ENCODE data around the gene CHD6. TPM values are rescaled to one million over a fixed set of nuclear protein-coding genes. Genes with fewer than 3 reads are reported as not detected.

CHD6 gene
- total and polyA plus RNA-seq, 2 of the 13 experiments (the other 11 are each of a cell fraction or from before 2014, with no cell fraction given) = 14.4 to 52.0 TPM

GRCh38 chr20:41454250-41454649 lies 163.9 kb downstream of the CHD6 start:
- H3K36me3 ChIP-seq (replicated peaks in 1 of 2; ENCODE audit: control insufficient read depth in 1 of 2, insufficient read depth in 2 of 2, low read length in 2 of 2) = peaks cover 46 to 83% of the 10 kb centered on the region in 2 experiments
- CTCF ChIA-PET (ENCODE audit: low intra/inter-chr PET ratio, low total read pairs) = no interaction called here
- DNase-seq (ENCODE audit: low spot score) = no peak

DNA sequence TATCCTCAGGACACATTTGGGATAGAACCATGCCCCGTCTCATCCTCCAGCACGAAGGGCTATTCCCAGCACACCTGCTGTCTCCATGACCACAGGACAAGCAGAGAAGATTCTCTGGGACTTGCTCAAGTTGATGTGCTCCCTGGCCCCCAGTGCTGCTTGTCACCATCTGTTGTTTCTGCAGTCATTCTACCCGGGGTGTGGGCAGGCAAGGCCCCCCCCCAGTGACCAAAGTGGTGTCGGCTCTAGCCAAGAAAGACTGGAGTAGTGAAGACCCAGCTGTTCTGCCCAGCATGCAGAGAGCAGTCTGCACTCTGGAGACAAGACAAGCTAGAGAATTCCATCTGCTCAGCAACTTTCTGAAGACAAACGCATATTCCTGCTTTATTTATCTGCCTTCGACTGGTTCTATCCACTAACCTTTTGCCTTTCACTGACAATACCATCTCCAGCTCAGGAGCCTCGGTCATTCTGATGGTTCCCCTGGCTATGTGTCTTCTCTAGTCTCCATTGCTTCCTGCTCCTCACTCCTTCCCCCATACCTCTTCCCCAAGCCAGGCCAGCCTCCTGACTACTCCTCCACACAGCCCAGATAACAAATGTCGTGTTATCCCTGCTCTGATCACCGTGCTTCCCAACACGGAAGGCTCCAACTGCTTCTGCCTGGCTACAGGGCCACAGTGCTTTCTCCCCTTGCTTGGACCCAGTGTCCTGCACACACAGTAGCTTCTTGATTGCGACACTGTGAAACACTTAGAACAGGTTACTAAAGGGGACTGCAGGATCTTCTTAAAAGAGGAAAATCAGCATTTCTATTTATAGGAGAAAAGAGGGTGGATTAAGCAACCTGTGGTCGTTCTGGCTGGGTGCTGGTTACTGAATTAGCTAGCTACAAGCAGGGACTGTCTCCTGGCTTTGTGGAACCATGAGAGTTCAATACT lies 164.9 kb downstream of the CHD6 start:
- H3K27me3 ChIP-seq (ENCODE audit: control insufficient read depth in 1 of 2, insufficient read depth in 2 of 2, low read length in 2 of 2) = no peaks in the 10 kb centered on the region
- TF ChIP-seq ZNF33A (CRISPR knock-in tag; IDR thresholded peaks at IDR 0.05; ENCODE audit: borderline replicate concordance) (no peak), BATF2 (CRISPR knock-in tag; IDR thresholded peaks at IDR 0.05) (no peak), MEIS1 (CRISPR knock-in tag; IDR thresholded peaks at IDR 0.05; ENCODE audit: borderline replicate concordance) (no peak), PTBP1 (IDR thresholded peaks at IDR 0.05; ENCODE audit: low read depth, low read length, poor library complexity, severe bottlenecking) (no peak), CEBPB (IDR thresholded peaks at IDR 0.05; ENCODE audit: borderline replicate concordance, low read depth, low read length) (peak; percentile 90), RBM22 (optimal IDR thresholded peaks at IDR 0.05; ENCODE audit: low read length) (peak; percentile 42), ZSCAN30 (CRISPR knock-in tag; IDR thresholded peaks at IDR 0.05) (no peak), IKZF1 (IDR thresholded peaks at IDR 0.05) (no peak), CEBPG (CRISPR knock-in tag; IDR thresholded peaks at IDR 0.05) (0 out of 2 replicates have a peak, but pooled peaks have one; percentile 16), ZNF263 (CRISPR knock-in tag; IDR thresholded peaks at IDR 0.05) (no peak)
- H3K9me3 ChIP-seq (ENCODE audit: low read length) = no peaks in the 10 kb centered on the region
- intact Hi-C loops (cut with micrococcal nuclease; ENCODE audit: unreplicated experiment) = no loop called here
- H3K4me3 ChIP-seq (replicated peaks in 1 of 3; ENCODE audit: insufficient read depth in 1 of 3, low read depth in 2 of 3, low read length in 3 of 3) = no peak overlapping the region
- in situ Hi-C loops (cut with HindIII; ENCODE audit: extremely low pct_ligation_motif_present, low pct_unique_long_range_greater_than_20kb) = no loop called here
- ATAC-seq (no peak; the same call in 2 of the 3 replicates), FAIRE-seq (no peak), DNase-seq (ENCODE audit: low spot score) (no peak)
- H3K27ac ChIP-seq (ENCODE audit: extremely low read length, insufficient read depth, low read length) = no peak overlapping the region
- H4K20me1 ChIP-seq (ENCODE audit: insufficient read depth, low read length) = no peaks in the 10 kb centered on the region
- no peak overlapping the region for H3K9ac ChIP-seq (ENCODE audit: insufficient read depth, low read depth, low read length)
- H2AFZ ChIP-seq (ENCODE audit: low read length) = no peak overlapping the region
- no peaks in the 10 kb centered on the region for H3K79me2 ChIP-seq (ENCODE audit: insufficient read depth, low read length)
- ChIA-PET CTCF (ENCODE audit: low intra/inter-chr PET ratio, low total read pairs) (no interaction called here), POLR2A (no interaction called here)
- BruUV-seq (replicated peaks) = no TSS peak
- peaks cover 48 to 79% of the 10 kb centered on the region in 2 experiments for H3K36me3 ChIP-seq (replicated peaks in 1 of 2; ENCODE audit: control insufficient read depth in 1 of 2, insufficient read depth in 2 of 2, low read length in 2 of 2)
- no peaks in the 10 kb centered on the region for H3K4me1 ChIP-seq (ENCODE audit: insufficient read depth, low read length)
- 87% methylated on average over 12 of the region's 12 CpGs for WGBS (ENCODE audit: low lambda C conversion rate)
- H3K4me2 ChIP-seq (ENCODE audit: low read depth, low read length) = no peak overlapping the region

More at GRCh38 chr20:41454250-41454649, 163.9 kb downstream of the CHD6 start:
- ATAC-seq (no peak), FAIRE-seq (no peak)
- no peak overlapping the region for H3K27ac ChIP-seq (ENCODE audit: extremely low read length, insufficient read depth, low read length)
- no peak overlapping the region for H3K4me3 ChIP-seq (replicated peaks in 1 of 3; ENCODE audit: insufficient read depth in 1 of 3, low read depth in 2 of 3, low read length in 3 of 3)
- no peaks in the 10 kb centered on the region for H3K79me2 ChIP-seq (ENCODE audit: insufficient read depth, low read length)
- H3K27me3 ChIP-seq (ENCODE audit: control insufficient read depth in 1 of 2, insufficient read depth in 2 of 2, low read length in 2 of 2) = no peaks in the 10 kb centered on the region
- intact Hi-C loops (cut with micrococcal nuclease; ENCODE audit: unreplicated experiment) (no loop called here), in situ Hi-C loops (cut with HindIII; ENCODE audit: extremely low pct_ligation_motif_present, low pct_unique_long_range_greater_than_20kb) (no loop called here)
- TF ChIP-seq KMT2B (CRISPR knock-in tag; IDR thresholded peaks at IDR 0.05) = no peak
- H3K4me1 ChIP-seq (ENCODE audit: insufficient read depth, low read length) = no peaks in the 10 kb centered on the region
- H4K20me1 ChIP-seq (ENCODE audit: insufficient read depth, low read length) = no peaks in the 10 kb centered on the region
- H2AFZ ChIP-seq (ENCODE audit: low read length) = no peak overlapping the region
- no peak overlapping the region for H3K9ac ChIP-seq (ENCODE audit: insufficient read depth, low read depth, low read length)
- no peaks in the 10 kb centered on the region for H3K9me3 ChIP-seq (ENCODE audit: low read length)
- H3K4me2 ChIP-seq (ENCODE audit: low read depth, low read length) = no peak overlapping the region
- POLR2A ChIA-PET = no interaction called here
- no TSS peak for BruUV-seq (replicated peaks)

All from HepG2 (cell line).